ENCODE measurements around the gene ZG16. TPM values are rescaled to one million over a fixed set of nuclear protein-coding genes. Genes with fewer than 3 reads are reported as not detected.
A peak's percentile ranks its signal among the peaks of the same experiment; 100 is the strongest.

The ZG16 gene
- total and polyA plus RNA-seq, 9 of the 15 experiments (the other 6 are each of a cell fraction or from before 2014, with no cell fraction given): 0.04 TPM; not detected in 8

- TF ChIP-seq ZBTB11 (CRISPR knock-in tag; IDR thresholded peaks at IDR 0.05) (no peak), CXXC5 (CRISPR knock-in tag; IDR thresholded peaks at IDR 0.05) (0 out of 2 replicates have a peak, but pooled peaks have one; percentile 38), TEAD4 (IDR thresholded peaks at IDR 0.05; ENCODE audit: low read length) (0 out of 2 replicates have a peak, but pooled peaks have one; percentile 8), TEAD4 (CRISPR knock-in tag; IDR thresholded peaks at IDR 0.05; ENCODE audit: borderline replicate concordance) (no peak), RB1 (IDR thresholded peaks at IDR 0.05; ENCODE audit: low read depth) (peak; percentile 19; the same call in 1 of the 2 replicates), HDAC1 (IDR thresholded peaks at IDR 0.05) (no peak), ZNF384 (IDR thresholded peaks at IDR 0.05; ENCODE audit: low read depth, low read length) (peak; percentile 90)
- TF ChIP-seq, protein P1, sequence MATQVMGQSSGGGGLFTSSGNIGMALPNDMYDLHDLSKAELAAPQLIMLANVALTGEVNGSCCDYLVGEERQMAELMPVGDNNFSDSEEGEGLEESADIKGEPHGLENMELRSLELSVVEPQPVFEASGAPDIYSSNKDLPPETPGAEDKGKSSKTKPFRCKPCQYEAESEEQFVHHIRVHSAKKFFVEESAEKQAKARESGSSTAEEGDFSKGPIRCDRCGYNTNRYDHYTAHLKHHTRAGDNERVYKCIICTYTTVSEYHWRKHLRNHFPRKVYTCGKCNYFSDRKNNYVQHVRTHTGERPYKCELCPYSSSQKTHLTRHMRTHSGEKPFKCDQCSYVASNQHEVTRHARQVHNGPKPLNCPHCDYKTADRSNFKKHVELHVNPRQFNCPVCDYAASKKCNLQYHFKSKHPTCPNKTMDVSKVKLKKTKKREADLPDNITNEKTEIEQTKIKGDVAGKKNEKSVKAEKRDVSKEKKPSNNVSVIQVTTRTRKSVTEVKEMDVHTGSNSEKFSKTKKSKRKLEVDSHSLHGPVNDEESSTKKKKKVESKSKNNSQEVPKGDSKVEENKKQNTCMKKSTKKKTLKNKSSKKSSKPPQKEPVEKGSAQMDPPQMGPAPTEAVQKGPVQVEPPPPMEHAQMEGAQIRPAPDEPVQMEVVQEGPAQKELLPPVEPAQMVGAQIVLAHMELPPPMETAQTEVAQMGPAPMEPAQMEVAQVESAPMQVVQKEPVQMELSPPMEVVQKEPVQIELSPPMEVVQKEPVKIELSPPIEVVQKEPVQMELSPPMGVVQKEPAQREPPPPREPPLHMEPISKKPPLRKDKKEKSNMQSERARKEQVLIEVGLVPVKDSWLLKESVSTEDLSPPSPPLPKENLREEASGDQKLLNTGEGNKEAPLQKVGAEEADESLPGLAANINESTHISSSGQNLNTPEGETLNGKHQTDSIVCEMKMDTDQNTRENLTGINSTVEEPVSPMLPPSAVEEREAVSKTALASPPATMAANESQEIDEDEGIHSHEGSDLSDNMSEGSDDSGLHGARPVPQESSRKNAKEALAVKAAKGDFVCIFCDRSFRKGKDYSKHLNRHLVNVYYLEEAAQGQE (IDR thresholded peaks at IDR 0.05; ENCODE audit: borderline replicate concordance): no peak
- TF ChIP-seq, protein P1 (CRISPR knock-in tag; IDR thresholded peaks at IDR 0.05; ENCODE audit: low read depth): 0 out of 2 replicates have a peak, but pooled peaks have one; percentile 23
- TF ChIP-seq, protein P2, sequence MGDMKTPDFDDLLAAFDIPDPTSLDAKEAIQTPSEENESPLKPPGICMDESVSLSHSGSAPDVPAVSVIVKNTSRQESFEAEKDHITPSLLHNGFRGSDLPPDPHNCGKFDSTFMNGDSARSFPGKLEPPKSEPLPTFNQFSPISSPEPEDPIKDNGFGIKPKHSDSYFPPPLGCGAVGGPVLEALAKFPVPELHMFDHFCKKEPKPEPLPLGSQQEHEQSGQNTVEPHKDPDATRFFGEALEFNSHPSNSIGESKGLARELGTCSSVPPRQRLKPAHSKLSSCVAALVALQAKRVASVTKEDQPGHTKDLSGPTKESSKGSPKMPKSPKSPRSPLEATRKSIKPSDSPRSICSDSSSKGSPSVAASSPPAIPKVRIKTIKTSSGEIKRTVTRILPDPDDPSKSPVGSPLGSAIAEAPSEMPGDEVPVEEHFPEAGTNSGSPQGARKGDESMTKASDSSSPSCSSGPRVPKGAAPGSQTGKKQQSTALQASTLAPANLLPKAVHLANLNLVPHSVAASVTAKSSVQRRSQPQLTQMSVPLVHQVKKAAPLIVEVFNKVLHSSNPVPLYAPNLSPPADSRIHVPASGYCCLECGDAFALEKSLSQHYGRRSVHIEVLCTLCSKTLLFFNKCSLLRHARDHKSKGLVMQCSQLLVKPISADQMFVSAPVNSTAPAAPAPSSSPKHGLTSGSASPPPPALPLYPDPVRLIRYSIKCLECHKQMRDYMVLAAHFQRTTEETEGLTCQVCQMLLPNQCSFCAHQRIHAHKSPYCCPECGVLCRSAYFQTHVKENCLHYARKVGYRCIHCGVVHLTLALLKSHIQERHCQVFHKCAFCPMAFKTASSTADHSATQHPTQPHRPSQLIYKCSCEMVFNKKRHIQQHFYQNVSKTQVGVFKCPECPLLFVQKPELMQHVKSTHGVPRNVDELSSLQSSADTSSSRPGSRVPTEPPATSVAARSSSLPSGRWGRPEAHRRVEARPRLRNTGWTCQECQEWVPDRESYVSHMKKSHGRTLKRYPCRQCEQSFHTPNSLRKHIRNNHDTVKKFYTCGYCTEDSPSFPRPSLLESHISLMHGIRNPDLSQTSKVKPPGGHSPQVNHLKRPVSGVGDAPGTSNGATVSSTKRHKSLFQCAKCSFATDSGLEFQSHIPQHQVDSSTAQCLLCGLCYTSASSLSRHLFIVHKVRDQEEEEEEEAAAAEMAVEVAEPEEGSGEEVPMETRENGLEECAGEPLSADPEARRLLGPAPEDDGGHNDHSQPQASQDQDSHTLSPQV (IDR thresholded peaks at IDR 0.05): no peak
Measured at GRCh38 chr16:29809850-29810698, 32.0 kb downstream of the ZG16 start (continued).
